ENCODE measurements around the gene PSORS1C1. TPM values are rescaled to one million over a fixed set of nuclear protein-coding genes. Genes with fewer than 3 reads are reported as not detected.
A peak's percentile ranks its signal among the peaks of the same experiment; 100 is the strongest.
"Not testable (repeated sequence)": the region's sequence is repeated elsewhere in the genome, so short reads cannot be mapped to it uniquely, and the experiment has no call there.

Gene PSORS1C1
- not detected in 2 replicates for total RNA-seq (2014; rRNA removed; shearing (Covaris generic); ENCODE audit: low replicate concordance)

GRCh38 chr6:31114541-31114878 lies at the start of gene PSORS1C1:
TSS of gene PSORS1C1 (plus strand) at chr6:31114800. CDS start at chr6:31129633, 14,833 bp downstream.
- Histone ChIP-seq H3K27me3 (no peaks in the 10 kb centered on the region), H3K4me3 (no peak within 1 kb of the TSS)

GRCh38 chr6:31065556-31065955 lies 49.0 kb upstream of the PSORS1C1 start:
- Histone ChIP-seq H3K4me3 (no peak overlapping the region), H3K36me3 (no peaks in the 10 kb centered on the region), H3K9me3 (no peaks in the 10 kb centered on the region), H3K27me3 (no peaks in the 10 kb centered on the region)
- DNase-seq = no peak

More at GRCh38 chr6:31114541-31114878, at the start of gene PSORS1C1:
- DNase-seq = peak; percentile 95
- no peaks in the 10 kb centered on the region for H3K36me3 ChIP-seq
- H3K9me3 ChIP-seq = no peaks in the 10 kb centered on the region

GRCh38 chr6:31067028-31067427 lies 47.6 kb upstream of the PSORS1C1 start:
- H3K36me3 ChIP-seq, H3K27me3 ChIP-seq, H3K9me3 ChIP-seq, H3K4me3 ChIP-seq, DNase-seq: not testable (repeated sequence)

DNA sequence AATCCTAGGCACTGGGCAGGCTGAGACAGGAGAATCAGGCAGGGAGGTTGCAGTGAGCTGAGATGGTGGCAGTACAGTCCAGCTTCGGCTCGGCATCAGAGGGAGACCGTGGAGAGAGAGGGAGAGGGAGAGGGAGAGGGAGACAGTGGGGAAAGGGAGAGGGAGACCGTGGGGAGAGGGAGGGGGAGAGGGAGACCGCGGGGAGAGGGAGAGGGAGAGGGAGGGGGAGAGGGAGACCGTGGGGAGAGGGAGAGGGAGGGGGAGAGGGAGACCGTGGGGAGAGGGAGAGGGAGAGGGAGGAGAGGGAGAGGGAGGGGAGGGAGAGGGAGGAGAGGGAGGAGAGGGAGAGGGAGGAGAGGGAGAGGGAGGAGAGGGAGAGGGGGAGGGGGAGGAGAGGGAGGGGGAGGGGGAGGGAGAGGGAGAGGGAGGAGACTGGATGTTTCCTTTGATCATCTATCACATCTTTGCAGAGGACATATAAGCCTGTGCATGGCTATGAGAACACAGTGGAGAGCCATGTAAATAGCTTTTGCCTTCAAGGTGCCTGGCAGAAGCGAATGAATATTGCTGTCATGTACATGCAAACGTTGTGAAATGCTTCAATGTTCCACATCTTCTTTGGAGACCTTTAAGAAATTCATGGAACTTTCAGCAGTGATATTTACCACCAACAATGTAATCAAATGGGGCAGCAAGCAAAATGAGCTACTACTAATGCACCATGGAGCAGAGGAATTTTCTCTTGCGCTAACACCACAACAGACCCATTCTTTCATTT lies 46.5 kb upstream of the PSORS1C1 start:
- H3K9me3 ChIP-seq, H3K36me3 ChIP-seq, H3K27me3 ChIP-seq, H3K4me3 ChIP-seq, DNase-seq: not testable (repeated sequence)

GRCh38 chr6:31068669-31069340 lies 45.8 kb upstream of the PSORS1C1 start:
- no peaks in the 10 kb centered on the region for H3K36me3 ChIP-seq
- no peaks in the 10 kb centered on the region for H3K27me3 ChIP-seq
- H3K9me3 ChIP-seq = no peaks in the 10 kb centered on the region
- H3K4me3 ChIP-seq = no peak overlapping the region
- DNase-seq = peak; percentile 58

DNA sequence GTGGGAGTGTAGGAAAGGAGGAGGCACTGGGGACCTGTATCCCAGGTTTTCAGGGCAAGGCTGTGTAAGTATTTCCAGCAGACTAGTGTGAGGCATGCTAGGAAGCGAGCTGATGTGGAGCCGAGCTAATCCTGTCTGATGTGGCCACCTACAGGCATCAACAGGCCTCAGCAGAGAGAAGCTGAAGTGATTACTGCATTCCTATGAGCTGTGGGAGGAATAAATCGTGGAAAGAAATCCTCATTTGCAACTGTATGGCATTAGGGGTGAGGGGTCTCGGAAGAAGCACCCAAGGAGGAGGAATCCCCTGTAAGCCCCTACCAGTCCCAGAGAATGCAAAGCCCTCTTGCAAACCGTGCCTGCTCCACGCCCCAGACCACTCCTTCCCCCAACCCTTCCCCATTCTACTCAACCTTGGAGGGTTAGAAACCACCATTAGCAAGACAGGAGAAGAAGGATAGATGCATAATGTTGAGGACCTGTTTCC lies 43.8 kb upstream of the PSORS1C1 start:
- DNase-seq = peak; percentile 54
- Histone ChIP-seq H3K4me3 (no peak overlapping the region), H3K27me3 (no peaks in the 10 kb centered on the region), H3K9me3 (no peaks in the 10 kb centered on the region), H3K36me3 (no peaks in the 10 kb centered on the region)

GRCh38 chr6:31074401-31074800 lies 40.2 kb upstream of the PSORS1C1 start:
- DNase-seq = no peak
- Histone ChIP-seq H3K27me3 (no peaks in the 10 kb centered on the region), H3K36me3 (no peaks in the 10 kb centered on the region), H3K4me3 (no peak overlapping the region), H3K9me3 (no peaks in the 10 kb centered on the region)

DNA sequence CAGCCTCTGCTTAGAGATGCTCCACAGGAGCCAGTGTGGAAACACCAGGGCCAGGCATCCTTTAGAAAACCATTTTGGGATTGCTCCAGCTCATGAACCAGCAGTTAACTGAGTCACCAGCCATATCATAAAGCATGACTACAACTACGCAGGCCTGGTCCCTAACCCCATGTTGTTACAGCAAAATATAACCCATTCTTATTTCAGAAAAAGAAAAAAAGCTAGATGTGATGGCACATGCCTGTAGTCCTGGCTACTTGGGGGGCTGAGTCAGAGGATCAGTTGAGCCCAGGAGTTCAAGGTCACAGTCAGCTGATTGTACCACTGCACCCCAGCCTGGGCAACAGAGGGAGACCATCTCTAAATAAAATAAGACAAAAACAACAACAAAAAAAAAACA lies 39.1 kb upstream of the PSORS1C1 start:
- DNase-seq = peak; percentile 23
- no peaks in the 10 kb centered on the region for H3K9me3 ChIP-seq
- no peaks in the 10 kb centered on the region for H3K27me3 ChIP-seq
- no peak overlapping the region for H3K4me3 ChIP-seq
- H3K36me3 ChIP-seq = no peaks in the 10 kb centered on the region

DNA sequence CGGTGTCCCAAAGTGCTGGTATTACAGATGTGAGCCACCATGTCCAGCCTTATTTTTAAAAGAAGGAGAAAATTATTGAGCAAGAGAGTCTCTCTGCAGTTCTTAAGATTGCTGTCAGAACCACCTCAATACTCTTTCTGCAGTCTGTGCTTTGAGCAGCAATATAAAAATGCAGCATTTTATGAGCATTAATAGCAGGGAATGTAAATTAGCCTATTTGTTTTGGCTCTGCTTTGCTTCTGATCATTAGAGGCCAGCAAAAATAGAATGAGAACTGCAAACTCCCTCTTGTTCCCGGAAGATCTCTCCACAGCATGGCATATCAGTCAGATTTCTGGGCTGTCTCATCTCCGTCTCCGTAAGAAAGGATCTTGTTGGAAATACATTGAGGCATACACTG lies 38.0 kb upstream of the PSORS1C1 start:
- DNase-seq = no peak
- Histone ChIP-seq H3K4me3 (no peak overlapping the region), H3K27me3 (no peaks in the 10 kb centered on the region), H3K36me3 (no peaks in the 10 kb centered on the region), H3K9me3 (no peaks in the 10 kb centered on the region)

DNA sequence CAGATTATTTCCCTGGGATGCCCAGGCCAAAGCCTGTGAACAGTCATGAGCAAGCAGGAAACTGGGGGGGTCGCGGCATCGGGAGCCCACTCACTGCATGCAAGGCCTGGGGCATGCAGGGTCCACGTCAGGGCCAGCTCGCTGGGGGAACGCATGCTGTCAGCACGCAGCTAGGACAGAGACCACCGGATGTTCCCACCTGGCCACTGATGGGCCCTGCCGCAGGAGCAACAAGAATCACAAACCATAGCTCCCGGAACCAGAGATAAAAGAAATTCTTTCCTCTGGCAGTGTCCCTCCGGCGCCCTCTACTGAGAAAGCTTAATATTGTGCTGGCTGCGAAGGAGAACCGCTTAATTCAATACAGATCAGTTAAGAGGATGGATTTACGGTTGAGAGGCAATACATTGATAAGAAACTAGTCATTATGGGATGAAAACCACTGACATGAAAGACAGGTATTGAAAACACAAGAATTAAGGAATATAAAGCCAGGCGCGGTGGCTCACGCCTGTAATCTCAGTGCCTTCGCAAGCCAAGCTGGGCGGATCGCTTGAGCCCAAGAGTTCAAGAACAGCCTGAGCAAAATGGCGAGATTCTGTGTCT lies 34.8 kb upstream of the PSORS1C1 start:
- DNase-seq = peak; percentile 24
- no peaks in the 10 kb centered on the region for H3K27me3 ChIP-seq
- H3K36me3 ChIP-seq = no peaks in the 10 kb centered on the region
- H3K9me3 ChIP-seq = no peaks in the 10 kb centered on the region
- no peak overlapping the region for H3K4me3 ChIP-seq

DNA sequence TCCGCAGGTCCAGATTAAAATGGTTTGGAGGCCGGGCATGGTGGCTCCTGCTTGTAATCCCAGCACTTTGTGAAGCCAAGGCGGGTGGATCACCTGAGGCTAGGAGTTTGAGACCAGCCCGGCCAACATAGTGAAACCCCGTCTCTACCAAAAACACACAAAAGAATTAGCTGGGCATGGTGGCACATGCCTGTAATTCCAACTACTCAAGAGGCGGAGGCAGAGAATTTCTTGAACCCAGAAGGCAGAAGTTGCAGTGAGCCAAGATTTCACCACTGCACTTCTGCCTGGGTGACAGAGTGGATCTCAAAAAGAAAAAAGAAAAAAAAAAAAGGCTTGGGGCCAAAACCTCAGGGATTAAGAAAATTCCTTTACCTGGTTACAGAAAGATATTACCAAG lies 32.7 kb upstream of the PSORS1C1 start:
- Histone ChIP-seq H3K27me3 (no peaks in the 10 kb centered on the region), H3K36me3 (no peaks in the 10 kb centered on the region), H3K9me3 (no peaks in the 10 kb centered on the region), H3K4me3 (no peak overlapping the region)
- no peak for DNase-seq

- no peaks in the 10 kb centered on the region for H3K27me3 ChIP-seq
- H3K36me3 ChIP-seq = no peaks in the 10 kb centered on the region
- peak; percentile 23 for DNase-seq
- no peaks in the 10 kb centered on the region for H3K9me3 ChIP-seq
- H3K4me3 ChIP-seq = no peak overlapping the region
Observed at GRCh38 chr6:31083742-31084354, 30.8 kb upstream of the PSORS1C1 start.

GRCh38 chr6:31086788-31087440 lies 27.7 kb upstream of the PSORS1C1 start:
- no peak overlapping the region for H3K4me3 ChIP-seq
- H3K9me3 ChIP-seq = no peaks in the 10 kb centered on the region
- no peak for DNase-seq

DNA sequence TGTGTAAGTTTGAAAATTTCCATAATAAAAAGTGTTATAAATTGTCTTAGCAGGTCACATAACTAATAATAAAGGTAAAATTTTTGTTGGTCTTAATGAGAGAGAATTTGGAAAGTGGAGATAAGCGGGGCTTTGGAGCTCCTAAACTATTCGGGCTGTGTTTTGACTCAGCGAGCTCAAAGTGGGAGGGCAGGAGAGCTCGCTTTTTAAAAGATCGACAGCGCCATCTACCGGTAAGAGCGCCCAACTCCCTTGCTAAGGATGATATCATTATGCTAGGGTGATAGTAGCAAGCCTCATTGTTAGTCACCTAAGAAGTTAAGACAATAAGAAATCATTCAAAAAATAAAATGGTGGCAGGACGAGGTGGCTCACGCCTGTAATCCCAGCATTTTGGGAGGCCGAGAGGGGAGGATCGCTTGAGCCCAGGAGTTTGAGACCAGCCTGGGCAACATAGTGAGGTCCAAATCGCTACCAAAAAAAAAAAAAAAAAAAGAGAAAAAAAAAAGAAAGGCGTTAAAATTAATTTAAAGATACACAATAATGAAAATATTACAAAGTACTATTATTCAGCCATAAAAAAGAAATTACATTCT lies 27.0 kb upstream of the PSORS1C1 start:
- H3K4me3 ChIP-seq = no peak overlapping the region
- no peaks in the 10 kb centered on the region for H3K36me3 ChIP-seq
- peak; percentile 57 for DNase-seq
- no peaks in the 10 kb centered on the region for H3K9me3 ChIP-seq
- H3K27me3 ChIP-seq = no peaks in the 10 kb centered on the region

More at GRCh38 chr6:31086788-31087440, 27.7 kb upstream of the PSORS1C1 start:
- no peaks in the 10 kb centered on the region for H3K27me3 ChIP-seq
- H3K36me3 ChIP-seq = no peaks in the 10 kb centered on the region

- Histone ChIP-seq H3K36me3 (no peaks in the 10 kb centered on the region), H3K4me3 (no peak overlapping the region), H3K27me3 (no peaks in the 10 kb centered on the region), H3K9me3 (no peaks in the 10 kb centered on the region)
- no peak for DNase-seq
Observed at GRCh38 chr6:31090275-31090972, 24.2 kb upstream of the PSORS1C1 start.

- Histone ChIP-seq H3K4me3 (no peak overlapping the region), H3K36me3 (no peaks in the 10 kb centered on the region), H3K27me3 (no peaks in the 10 kb centered on the region), H3K9me3 (no peaks in the 10 kb centered on the region)
- DNase-seq = no peak
Observed at GRCh38 chr6:31090973-31091364, 23.6 kb upstream of the PSORS1C1 start.
